Measurements from ENCODE around the gene PVALEF. TPM values are rescaled to one million over a fixed set of nuclear protein-coding genes. Genes with fewer than 3 reads are reported as not detected.

The PVALEF gene
- total RNA-seq, 4 donors from 2014 or later = not detected

- H3K4me3 ChIP-seq = no peak overlapping the region
- ATAC-seq = peak; percentile 23
- H3K27ac ChIP-seq = peak overlapping the region in 1 of 4 donors; percentile 32
- peaks cover 0 to 75% of the 10 kb centered on the region in 2 donors for H3K36me3 ChIP-seq
- peaks cover 0 to 4% (median 0%) of the 10 kb centered on the region in 3 donors for H3K4me1 ChIP-seq
- no peaks in the 10 kb centered on the region for H3K27me3 ChIP-seq
- H3K9me3 ChIP-seq = no peaks in the 10 kb centered on the region
- WGBS, 2 donors (ENCODE audit: low coverage in 1 of 2) = 100% methylated on average over 1 of the region's 45 CpGs; no CpG with 5 or more reads in 1 of the 2 donors
- TF ChIP-seq POLR2AphosphoS5 (IDR thresholded peaks at IDR 0.05) = no peak
- TF ChIP-seq EP300 (IDR thresholded peaks at IDR 0.05) = no peak
- no peak for TF ChIP-seq POLR2A (IDR thresholded peaks at IDR 0.05)
- TF ChIP-seq, protein P1, sequence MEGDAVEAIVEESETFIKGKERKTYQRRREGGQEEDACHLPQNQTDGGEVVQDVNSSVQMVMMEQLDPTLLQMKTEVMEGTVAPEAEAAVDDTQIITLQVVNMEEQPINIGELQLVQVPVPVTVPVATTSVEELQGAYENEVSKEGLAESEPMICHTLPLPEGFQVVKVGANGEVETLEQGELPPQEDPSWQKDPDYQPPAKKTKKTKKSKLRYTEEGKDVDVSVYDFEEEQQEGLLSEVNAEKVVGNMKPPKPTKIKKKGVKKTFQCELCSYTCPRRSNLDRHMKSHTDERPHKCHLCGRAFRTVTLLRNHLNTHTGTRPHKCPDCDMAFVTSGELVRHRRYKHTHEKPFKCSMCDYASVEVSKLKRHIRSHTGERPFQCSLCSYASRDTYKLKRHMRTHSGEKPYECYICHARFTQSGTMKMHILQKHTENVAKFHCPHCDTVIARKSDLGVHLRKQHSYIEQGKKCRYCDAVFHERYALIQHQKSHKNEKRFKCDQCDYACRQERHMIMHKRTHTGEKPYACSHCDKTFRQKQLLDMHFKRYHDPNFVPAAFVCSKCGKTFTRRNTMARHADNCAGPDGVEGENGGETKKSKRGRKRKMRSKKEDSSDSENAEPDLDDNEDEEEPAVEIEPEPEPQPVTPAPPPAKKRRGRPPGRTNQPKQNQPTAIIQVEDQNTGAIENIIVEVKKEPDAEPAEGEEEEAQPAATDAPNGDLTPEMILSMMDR (IDR thresholded peaks at IDR 0.05) = no peak
Observed at GRCh38 chr17:81196505-81197408, 31.4 kb downstream of the PVALEF start.

DNA sequence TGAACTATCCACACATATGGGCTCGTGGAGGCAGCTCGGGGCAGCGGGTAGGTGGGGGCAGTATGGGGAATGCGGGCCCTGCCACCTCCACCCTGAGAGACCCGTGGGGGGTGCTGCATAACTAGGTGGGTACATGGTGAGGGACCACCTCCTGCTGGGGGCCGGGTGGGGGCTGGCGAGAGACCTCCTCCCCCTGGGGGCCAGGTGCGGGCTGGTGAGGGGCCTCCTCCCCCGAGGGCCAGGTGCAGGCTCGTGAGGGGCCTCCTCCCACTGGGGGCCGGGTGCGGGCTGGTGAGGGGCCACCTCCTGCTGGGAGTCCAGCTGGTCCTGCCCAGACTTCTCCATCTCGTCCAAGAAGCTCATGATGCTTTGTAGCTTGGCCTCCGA lies 32.1 kb downstream of the PVALEF start:
- WGBS, 2 donors (ENCODE audit: low coverage in 1 of 2) = no CpG with 5 or more reads among the region's 14 CpGs
- Histone ChIP-seq H3K27ac (peak overlapping the region in 1 of 4 donors; percentile 32), H3K27me3 (no peaks in the 10 kb centered on the region), H3K36me3 (peaks cover 0 to 73% of the 10 kb centered on the region in 2 donors), H3K9me3 (no peaks in the 10 kb centered on the region), H3K4me1 (peaks cover 0 to 4% (median 0%) of the 10 kb centered on the region in 3 donors), H3K4me3 (no peak overlapping the region)
- peak; percentile 14 for ATAC-seq
- TF ChIP-seq POLR2AphosphoS5 (IDR thresholded peaks at IDR 0.05) = no peak
- TF ChIP-seq EP300 (IDR thresholded peaks at IDR 0.05) = no peak
- TF ChIP-seq, protein P1 (IDR thresholded peaks at IDR 0.05) = no peak
- TF ChIP-seq POLR2A (IDR thresholded peaks at IDR 0.05) = no peak

DNA sequence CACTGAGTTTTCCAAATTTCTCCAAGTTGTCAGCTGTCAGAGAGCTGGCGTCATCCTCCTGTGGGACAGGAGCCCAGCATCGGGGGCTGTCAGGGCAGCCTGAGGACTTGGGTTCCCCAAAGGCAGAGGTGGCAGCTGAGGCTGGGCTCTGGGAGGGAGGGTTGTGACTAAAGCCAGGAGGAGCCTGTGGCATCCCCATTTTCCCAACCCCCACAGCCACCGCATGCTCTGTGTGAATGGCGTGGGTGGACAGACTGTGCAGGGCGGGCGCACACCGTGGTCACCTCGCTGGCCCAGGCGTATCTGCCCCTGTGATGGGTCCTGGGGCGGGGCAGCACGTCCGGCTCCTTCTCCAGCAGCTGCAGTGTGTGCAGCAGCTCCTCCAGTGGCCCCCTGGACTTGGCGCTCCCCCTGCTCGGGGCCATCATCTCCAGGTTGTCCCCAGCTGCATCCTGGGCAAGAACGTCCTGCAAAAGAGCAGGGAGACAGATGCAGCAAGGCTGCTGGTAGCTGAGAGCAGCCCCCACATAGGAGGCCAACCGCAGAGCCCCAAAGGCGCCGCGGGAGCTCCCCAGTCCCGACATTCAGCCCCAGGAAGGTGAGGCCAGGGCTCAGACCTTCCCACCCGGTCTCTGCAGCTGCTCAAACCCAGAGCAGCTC lies 32.7 kb downstream of the PVALEF start:
- WGBS, 2 donors (ENCODE audit: low coverage in 1 of 2) = no CpG with 5 or more reads among the region's 21 CpGs
- ATAC-seq = no peak
- peak overlapping the region in 1 of 4 donors; percentile 32 for H3K27ac ChIP-seq
- H3K9me3 ChIP-seq = no peaks in the 10 kb centered on the region
- H3K27me3 ChIP-seq = no peaks in the 10 kb centered on the region
- H3K4me1 ChIP-seq = peaks cover 0 to 4% (median 0%) of the 10 kb centered on the region in 3 donors
- no peak overlapping the region for H3K4me3 ChIP-seq
- H3K36me3 ChIP-seq = peaks cover 0 to 77% of the 10 kb centered on the region in 2 donors
- no peak for TF ChIP-seq POLR2A (IDR thresholded peaks at IDR 0.05)
- TF ChIP-seq EP300 (IDR thresholded peaks at IDR 0.05) = no peak
- TF ChIP-seq, protein P1 (IDR thresholded peaks at IDR 0.05) = no peak
- no peak for TF ChIP-seq POLR2AphosphoS5 (IDR thresholded peaks at IDR 0.05)

- Histone ChIP-seq H3K4me1 (peaks cover 0 to 4% (median 0%) of the 10 kb centered on the region in 3 donors), H3K36me3 (peaks cover 0 to 83% of the 10 kb centered on the region in 2 donors), H3K9me3 (no peaks in the 10 kb centered on the region), H3K27me3 (no peaks in the 10 kb centered on the region), H3K4me3 (no peak overlapping the region), H3K27ac (no peak overlapping the region)
- WGBS, 2 donors (ENCODE audit: low coverage in 1 of 2) = no CpG with 5 or more reads among the region's 22 CpGs
- TF ChIP-seq POLR2A (IDR thresholded peaks at IDR 0.05) = no peak
- TF ChIP-seq, protein P1 (IDR thresholded peaks at IDR 0.05) = no peak
- no peak for TF ChIP-seq POLR2AphosphoS5 (IDR thresholded peaks at IDR 0.05)
- no peak for TF ChIP-seq EP300 (IDR thresholded peaks at IDR 0.05)
- ATAC-seq = no peak
Observed at GRCh38 chr17:81198826-81199481, 33.6 kb downstream of the PVALEF start.

All from gastroesophageal sphincter (tissue), 4 donors.